ENCODE data around the gene NDUFA6.
"Not testable (repeated sequence)": the region's sequence is repeated elsewhere in the genome, so short reads cannot be mapped to it uniquely, and the experiment has no call there.

NDUFA6 gene

GRCh38 chr22:42111798-42112197, 21.2 kb upstream of the NDUFA6 start:
- DNase-seq: no peak

GRCh38 chr22:42108848-42109247, 18.3 kb upstream of the NDUFA6 start:
- no peak for DNase-seq

GRCh38 chr22:42104332-42104860, 13.8 kb upstream of the NDUFA6 start:
- not testable (repeated sequence) for DNase-seq

- DNase-seq: no peak
These were observed 10.6 kb upstream of the NDUFA6 start for GRCh38 chr22:42101199-42101598.

GRCh38 chr22:42091455-42091782, 847 bp upstream of the NDUFA6 start:
- DNase-seq: no peak

- DNase-seq: no peak
These were observed 4.5 kb downstream of the NDUFA6 start for GRCh38 chr22:42086051-42086450.

GRCh38 chr22:42084874-42085273, 5.7 kb downstream of the NDUFA6 start:
- no peak for DNase-seq

GRCh38 chr22:42083119-42083518, 7.5 kb downstream of the NDUFA6 start:
- no peak for DNase-seq

GRCh38 chr22:42080287-42080686, 10.3 kb downstream of the NDUFA6 start:
- peak; percentile 40 for DNase-seq

GRCh38 chr22:42079319-42080251, 11.0 kb downstream of the NDUFA6 start, which contains the start of gene SMDT1:
Gene SMDT1 (plus strand): TSS chr22:42079700. CDS start chr22:42079769, 69 bp downstream.
- DNase-seq: peak; percentile 96

- DNase-seq: no peak
These were observed 11.9 kb downstream of the NDUFA6 start for GRCh38 chr22:42078469-42079318.

- no peak for DNase-seq
These were observed 13.0 kb downstream of the NDUFA6 start for GRCh38 chr22:42077486-42078125.

- DNase-seq: no peak
These were observed 13.6 kb downstream of the NDUFA6 start for GRCh38 chr22:42076764-42077485.

GRCh38 chr22:42074846-42075676, 15.5 kb downstream of the NDUFA6 start:
- DNase-seq: no peak

GRCh38 chr22:42074132-42074811, 16.3 kb downstream of the NDUFA6 start, which contains the start of gene PHETA2:
Gene PHETA2 (plus strand): TSS chr22:42074248. CDS start chr22:42077294, 3,046 bp downstream.
- no peak for DNase-seq

GRCh38 chr22:42073621-42074041, 16.9 kb downstream of the NDUFA6 start:
- no peak for DNase-seq

- DNase-seq: no peak
These were observed 17.8 kb downstream of the NDUFA6 start for GRCh38 chr22:42072606-42073330.

GRCh38 chr22:42071508-42071907, 19.1 kb downstream of the NDUFA6 start:
- DNase-seq: not testable (repeated sequence)

- peak; percentile 92 for DNase-seq
These were observed 19.8 kb downstream of the NDUFA6 start, which contains the start of gene NAGA for GRCh38 chr22:42070517-42071422. Gene NAGA (minus strand): TSS chr22:42070812. CDS start chr22:42070297, 515 bp downstream.

Data from NCI-H1105 treated with DMSO at 0.1 percent for 48 hours (cell line).